GM23248 (cell line): ENCODE results near the gene PMAIP1.

ENCODE experiments used
- EZH2 ChIP-seq: fragments of 200-600 bp; sonication (generic); IDR thresholded peaks from 2 replicates; pipeline ENCODE4 v1.6.1; 2018; ENCODE audit warnings: antibody characterized with exemption, mild to moderate bottlenecking; ENCODE audit not compliant: insufficient read depth, poor library complexity, severe bottlenecking
- EZH2phosphoT487 ChIP-seq: fragments of 200-600 bp; sonication (generic); IDR thresholded peaks from 2 replicates; pipeline ENCODE4 v1.6.1; 2018; ENCODE audit warnings: antibody characterized with exemption, moderate library complexity, mild to moderate bottlenecking, low read depth; ENCODE audit not compliant: insufficient read depth

GRCh38 chr18:59852548-59852947 lies 47.2 kb upstream of the PMAIP1 start:
- no peak for TF ChIP-seq EZH2
- no peak for TF ChIP-seq EZH2phosphoT487
